ENCODE results near the gene BACH2.
A peak's percentile ranks its signal among the peaks of the same experiment; 100 is the strongest.

The BACH2 gene

GRCh38 chr6:90095788-90096187 lies 200.9 kb downstream of the BACH2 start:
- DNase-seq (ENCODE audit: low read depth): no peak

DNA sequence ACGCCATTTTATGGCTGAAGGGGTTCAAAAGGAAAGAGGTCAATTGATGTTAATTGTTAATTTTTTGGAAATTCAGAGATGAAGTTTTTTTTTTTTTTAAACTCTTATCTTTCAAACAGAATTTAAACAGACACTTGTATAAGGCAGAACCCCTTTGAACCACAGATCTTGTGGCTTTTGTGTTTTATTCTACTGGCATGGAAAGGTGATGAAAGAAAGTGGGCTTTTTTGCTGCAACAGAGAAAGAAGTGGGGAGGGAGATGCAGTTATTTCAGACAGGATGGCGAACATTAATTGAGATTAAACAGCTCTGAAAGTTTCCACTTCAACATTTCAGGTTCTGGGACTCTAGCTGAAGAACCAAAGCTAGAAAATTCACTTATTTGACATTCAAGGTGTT lies 201.5 kb downstream of the BACH2 start:
- DNase-seq (ENCODE audit: low read depth): no peak

GRCh38 chr6:90093558-90094073 lies 203.0 kb downstream of the BACH2 start:
- no peak for DNase-seq (ENCODE audit: low read depth)

- no peak for DNase-seq (ENCODE audit: low read depth)
Observed at GRCh38 chr6:90090866-90091265, 205.8 kb downstream of the BACH2 start.

DNA sequence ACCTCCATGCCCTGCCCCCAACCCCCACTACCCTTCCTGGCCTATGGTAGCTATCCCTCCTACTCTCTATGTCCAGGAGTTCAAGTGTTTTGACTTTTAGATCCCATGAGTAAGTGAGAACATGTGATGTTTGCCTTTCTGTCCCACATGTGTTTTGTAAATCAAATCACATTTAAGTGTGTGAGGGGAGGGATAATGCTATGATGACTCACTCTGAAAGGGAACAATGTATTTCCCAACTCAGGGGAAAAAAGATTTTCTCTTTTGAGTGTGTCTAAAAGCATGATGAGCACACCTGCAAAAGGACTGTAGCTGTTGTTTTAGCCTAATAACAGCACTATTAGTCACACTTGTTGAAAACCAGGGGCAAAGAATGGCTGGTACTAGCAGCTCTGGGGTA lies 208.6 kb downstream of the BACH2 start:
- DNase-seq (ENCODE audit: low read depth): no peak

GRCh38 chr6:90087106-90087833 lies 209.4 kb downstream of the BACH2 start:
- no peak for DNase-seq (ENCODE audit: low read depth)

DNA sequence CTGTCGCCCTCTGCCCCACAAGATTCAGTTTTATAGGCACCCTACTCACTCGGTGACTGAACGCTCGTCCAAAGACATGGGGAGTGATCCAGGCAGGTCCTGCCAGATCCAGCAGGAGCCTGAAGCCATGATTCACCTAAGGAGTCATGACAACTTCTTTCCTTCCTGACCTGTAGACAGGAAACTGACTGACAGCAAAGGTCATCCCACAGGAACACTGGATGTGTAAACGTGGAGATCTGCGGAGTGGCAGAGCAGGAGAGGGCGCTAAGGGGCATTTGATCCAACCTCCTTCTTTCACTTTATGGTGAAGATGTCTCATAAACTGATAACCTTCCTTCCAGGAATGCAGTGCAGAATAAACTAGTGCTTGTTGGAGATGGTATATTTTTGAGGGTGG lies 210.1 kb downstream of the BACH2 start:
- no peak for DNase-seq (ENCODE audit: low read depth)

GRCh38 chr6:90083891-90084290 lies 212.8 kb downstream of the BACH2 start:
- peak; percentile 7 for DNase-seq (ENCODE audit: low read depth)

GRCh38 chr6:90082847-90083246 lies 213.8 kb downstream of the BACH2 start:
- DNase-seq (ENCODE audit: low read depth): no peak

DNA sequence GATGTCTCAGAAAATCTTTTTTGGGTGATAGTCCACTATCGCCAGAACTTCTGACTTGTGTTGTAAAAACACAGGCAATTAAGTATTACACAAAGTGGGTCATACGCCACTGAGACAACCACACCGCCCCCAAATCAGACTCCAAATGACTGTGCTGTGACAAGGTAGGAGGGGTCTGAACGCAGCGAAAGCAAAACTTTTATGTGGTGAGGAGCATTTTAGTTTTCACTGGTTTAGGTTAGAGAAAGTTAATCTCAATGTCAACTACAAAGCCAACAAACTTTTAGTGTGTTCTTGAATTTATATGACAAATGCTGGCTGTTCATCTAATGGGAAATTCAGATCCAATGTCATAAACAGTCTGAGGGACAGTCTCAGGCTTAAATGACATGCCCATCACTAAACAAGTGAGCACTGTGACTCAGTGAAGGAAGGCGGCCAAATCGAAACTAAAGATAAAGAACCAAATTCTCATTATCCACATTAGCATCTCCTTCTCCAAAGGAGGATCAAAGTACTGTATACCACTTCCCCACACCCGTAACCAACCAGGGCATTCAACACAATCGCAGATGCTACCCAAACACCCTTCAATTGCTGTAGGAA lies 215.7 kb downstream of the BACH2 start:
- DNase-seq (ENCODE audit: low read depth): peak; percentile 47

- DNase-seq (ENCODE audit: low read depth): no peak
Observed at GRCh38 chr6:90079560-90080490, 216.8 kb downstream of the BACH2 start.

GRCh38 chr6:90078513-90079289 lies 217.9 kb downstream of the BACH2 start:
- no peak for DNase-seq (ENCODE audit: low read depth)

- no peak for DNase-seq (ENCODE audit: low read depth)
Observed at GRCh38 chr6:90076511-90077415, 219.9 kb downstream of the BACH2 start.

GRCh38 chr6:90074161-90074850 lies 222.3 kb downstream of the BACH2 start:
- no peak for DNase-seq (ENCODE audit: low read depth)

DNA sequence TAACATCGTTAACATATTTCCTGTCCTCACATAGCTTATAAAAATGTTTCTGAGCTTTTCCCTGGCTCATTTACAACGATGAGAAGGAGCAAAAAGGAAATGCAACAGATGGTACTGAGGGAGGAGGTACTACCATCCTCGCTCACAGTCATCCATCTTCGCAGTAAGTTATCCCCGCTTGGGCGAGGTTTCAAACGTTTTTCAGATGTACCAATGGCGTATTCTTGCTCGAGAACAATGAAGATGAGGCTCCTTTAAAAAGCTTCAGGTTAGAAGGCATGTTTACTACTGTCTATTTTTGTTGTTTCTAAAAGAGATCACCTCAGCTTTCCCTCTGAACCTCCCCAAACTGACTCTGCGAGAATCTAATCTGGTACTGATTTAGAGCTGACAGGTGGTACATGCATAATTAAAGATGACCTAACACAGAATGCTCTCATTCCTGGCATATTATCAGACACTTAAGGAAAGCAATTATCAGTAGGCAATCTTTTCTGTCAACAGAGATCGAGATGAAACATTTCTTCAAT lies 223.6 kb downstream of the BACH2 start:
- DNase-seq (ENCODE audit: low read depth): no peak

DNA sequence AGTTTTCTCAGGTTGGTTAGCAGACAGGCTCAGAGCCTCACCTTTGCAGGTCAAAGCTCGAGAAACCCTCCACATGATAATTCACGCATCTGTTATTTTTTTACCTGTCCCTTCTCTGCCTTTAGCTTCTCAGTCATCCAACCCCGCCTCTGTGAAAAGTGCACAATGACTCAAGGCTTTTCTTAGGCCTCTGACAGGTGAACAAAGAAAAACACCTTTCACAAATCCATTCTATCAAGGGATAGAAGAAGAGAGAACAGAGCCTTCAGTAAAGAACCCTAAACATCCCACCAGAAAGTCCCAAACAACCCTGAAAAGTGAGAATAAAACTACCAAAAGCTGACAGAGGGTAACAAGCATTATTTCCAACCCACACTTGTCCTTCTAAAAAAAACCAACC lies 224.1 kb downstream of the BACH2 start:
- no peak for DNase-seq (ENCODE audit: low read depth)

DNA sequence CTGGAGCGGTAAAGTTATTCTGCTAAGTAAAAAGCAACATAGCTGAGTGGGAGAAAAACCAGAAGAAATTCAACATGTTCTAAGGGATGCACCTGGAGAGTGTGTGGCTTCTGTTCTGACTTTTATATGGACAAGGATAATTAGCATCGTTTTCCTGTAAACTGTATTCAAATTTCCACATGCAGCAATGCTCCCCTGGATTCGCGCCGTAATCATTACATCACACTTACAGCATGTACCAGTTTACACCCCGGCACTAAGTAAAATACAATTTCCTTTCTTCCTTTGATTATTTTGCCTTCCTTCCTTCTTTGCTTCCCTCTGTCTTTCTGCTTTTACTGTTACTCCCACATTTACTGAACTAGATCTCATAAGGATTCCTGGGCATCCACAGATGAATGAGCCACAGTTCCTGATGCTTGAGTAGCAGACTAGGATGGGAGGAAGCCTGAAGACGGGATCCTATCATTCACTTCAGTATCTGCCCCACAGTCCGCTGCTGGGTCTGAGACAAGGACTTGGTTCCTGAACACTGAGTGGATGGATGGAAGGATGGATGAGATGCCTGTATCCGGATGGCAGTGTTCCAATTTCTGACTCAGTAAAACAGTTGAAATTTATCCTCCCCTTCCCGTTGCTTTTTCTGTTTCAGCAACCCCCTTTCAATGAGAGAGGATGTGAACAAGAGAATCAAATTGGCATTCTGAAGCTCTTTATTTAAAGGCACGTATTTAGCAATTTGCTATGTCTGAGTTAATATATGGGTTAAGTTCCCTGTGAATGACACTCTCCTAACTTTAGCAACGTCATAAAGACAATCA lies 227.7 kb downstream of the BACH2 start:
- no peak for DNase-seq (ENCODE audit: low read depth)

- DNase-seq (ENCODE audit: low read depth): no peak
Observed at GRCh38 chr6:90068264-90068663, 228.4 kb downstream of the BACH2 start.

DNA sequence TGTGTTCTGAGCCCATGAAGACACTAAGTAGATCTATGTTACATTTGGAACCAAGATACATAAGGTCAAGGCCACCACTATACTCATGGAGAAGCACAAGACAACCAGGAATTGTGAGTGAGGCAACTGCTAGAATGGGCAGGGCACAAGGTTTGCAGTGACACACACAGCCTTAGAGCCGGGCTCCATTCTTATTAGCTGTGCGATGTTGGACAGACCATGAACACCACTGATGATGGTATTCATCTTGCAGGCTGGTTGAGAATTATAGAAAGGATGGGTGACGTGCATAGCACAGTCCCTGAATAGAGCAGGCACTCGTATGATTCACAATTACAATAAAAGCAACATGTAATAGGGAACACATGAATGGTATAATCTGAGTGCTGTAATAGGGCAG lies 229.9 kb downstream of the BACH2 start:
- DNase-seq (ENCODE audit: low read depth): no peak

All from T follicular helper cell (primary cell).